SK-N-SH treated with all-trans-retinoic acid at 6 μM for 48 hours (cell line): ENCODE results near the gene ARID2.

Experiments
- ATAC-seq: fragments of 200-7000 bp; cut with Tn5 transposase; 3 replicates; pipeline ENCODE4 v1.9.1; 2020; ENCODE audit warnings: mild to moderate bottlenecking, moderate library complexity
- ARNTL ChIP-seq: fragments of 450-650 bp; formaldehyde crosslinking; IDR thresholded peaks from 2 replicates; pipeline ENCODE4 v1.5.0; 2020; ENCODE audit warnings: low read depth, mild to moderate bottlenecking, moderate library complexity, borderline replicate concordance
- CREB5 ChIP-seq: fragments of 250-450 bp; sonication (Bioruptor Pico); IDR thresholded peaks from 2 replicates; pipeline ENCODE4 v1.5.1; 2020; ENCODE audit warnings: low read depth, mild to moderate bottlenecking, moderate library complexity
- CSDC2 ChIP-seq: fragments of 250-450 bp; sonication (Bioruptor Pico); IDR thresholded peaks from 2 replicates; pipeline ENCODE4 v1.5.0; 2020; ENCODE audit warnings: mild to moderate bottlenecking, moderate library complexity
- ISL1 ChIP-seq: fragments of 250-450 bp; sonication (Bioruptor Pico); IDR thresholded peaks from 2 replicates; pipeline ENCODE4 v2.1.2; 2022; ENCODE audit warnings: mild to moderate bottlenecking, moderate library complexity
- OSR1 ChIP-seq: fragments of 250-450 bp; sonication (Bioruptor Pico); IDR thresholded peaks from 2 replicates; pipeline ENCODE4 v1.8.0; 2022; ENCODE audit warnings: moderate library complexity, mild to moderate bottlenecking, inconsistent platforms
- POU6F1 ChIP-seq: fragments of 250-450 bp; sonication (Bioruptor Pico); IDR thresholded peaks from 2 replicates; pipeline ENCODE4 v1.8.0; 2021; ENCODE audit warnings: low read depth, mild to moderate bottlenecking, moderate library complexity, borderline replicate concordance
- PPARA ChIP-seq: fragments of 250-450 bp; sonication (Bioruptor Pico); IDR thresholded peaks from 2 replicates; pipeline ENCODE4 v1.5.0; 2020; ENCODE audit warnings: mild to moderate bottlenecking, borderline replicate concordance
- RARB ChIP-seq: fragments of 250-450 bp; sonication (Bioruptor Pico); IDR thresholded peaks from 2 replicates; pipeline ENCODE4 v1.8.0; 2021; ENCODE audit warnings: mild to moderate bottlenecking, moderate library complexity
- TCF4 ChIP-seq: fragments of 250-450 bp; sonication (Bioruptor Pico); IDR thresholded peaks from 2 replicates; pipeline ENCODE4 v1.8.0; 2021; ENCODE audit warnings: mild to moderate bottlenecking, moderate library complexity, borderline replicate concordance
- TOX ChIP-seq: fragments of 250-450 bp; sonication (Bioruptor Pico); IDR thresholded peaks from 2 replicates; pipeline ENCODE4 v1.8.0; 2021; ENCODE audit warnings: mild to moderate bottlenecking, moderate library complexity, borderline replicate concordance
- TSHZ2 ChIP-seq: fragments of 250-450 bp; sonication (Bioruptor Pico); IDR thresholded peaks from 2 replicates; pipeline ENCODE4 v1.5.0; 2020; ENCODE audit warnings: mild to moderate bottlenecking, moderate library complexity
- ZC3H10 ChIP-seq: fragments of 250-450 bp; sonication (Bioruptor Pico); IDR thresholded peaks from 2 replicates; pipeline ENCODE4 v1.5.1; 2021; ENCODE audit warnings: mild to moderate bottlenecking, moderate library complexity
- ZFP3 ChIP-seq: fragments of 250-450 bp; sonication (Bioruptor Pico); IDR thresholded peaks from 2 replicates; pipeline ENCODE4 v1.5.0; 2020; ENCODE audit warnings: mild to moderate bottlenecking, moderate library complexity
- ZFP30 ChIP-seq: fragments of 450-650 bp; formaldehyde crosslinking; IDR thresholded peaks from 2 replicates; pipeline ENCODE4 v1.5.0; 2022; ENCODE audit warnings: mild to moderate bottlenecking, moderate library complexity
- ZNF565 ChIP-seq: fragments of 450-650 bp; formaldehyde crosslinking; conservative IDR thresholded peaks from 2 replicates; pipeline ENCODE4 v1.5.0; 2020; ENCODE audit warnings: low read depth, mild to moderate bottlenecking, moderate library complexity
- ZNF70 ChIP-seq: fragments of 450-650 bp; formaldehyde crosslinking; IDR thresholded peaks from 2 replicates; pipeline ENCODE4 v1.5.0; 2020; ENCODE audit warnings: mild to moderate bottlenecking, moderate library complexity
- ZNF8 ChIP-seq: fragments of 450-650 bp; formaldehyde crosslinking; IDR thresholded peaks from 2 replicates; pipeline ENCODE4 v1.5.0; 2020; ENCODE audit warnings: mild to moderate bottlenecking, moderate library complexity
- TF ChIP-seq, protein P1 (sequence below): fragments of 250-450 bp; sonication (Bioruptor Pico); IDR thresholded peaks from 2 replicates; pipeline ENCODE4 v1.5.1; 2021; ENCODE audit warnings: mild to moderate bottlenecking, moderate library complexity

ARID2 gene

GRCh38 chr12:45850302-45850701 lies 120.8 kb downstream of the ARID2 start:
- ATAC-seq, result no peak
- TF ChIP-seq ZC3H10 (CRISPR knock-in tag) (no peak), TSHZ2 (CRISPR knock-in tag) (no peak), CSDC2 (no peak), RARB (CRISPR knock-in tag) (no peak), ZFP30 (CRISPR knock-in tag) (no peak), ZNF565 (CRISPR knock-in tag) (no peak), ZNF70 (no peak), ZFP3 (CRISPR knock-in tag) (no peak), CREB5 (CRISPR knock-in tag) (no peak), ISL1 (CRISPR knock-in tag) (no peak), PPARA (CRISPR knock-in tag) (no peak)
- TF ChIP-seq, protein P1, sequence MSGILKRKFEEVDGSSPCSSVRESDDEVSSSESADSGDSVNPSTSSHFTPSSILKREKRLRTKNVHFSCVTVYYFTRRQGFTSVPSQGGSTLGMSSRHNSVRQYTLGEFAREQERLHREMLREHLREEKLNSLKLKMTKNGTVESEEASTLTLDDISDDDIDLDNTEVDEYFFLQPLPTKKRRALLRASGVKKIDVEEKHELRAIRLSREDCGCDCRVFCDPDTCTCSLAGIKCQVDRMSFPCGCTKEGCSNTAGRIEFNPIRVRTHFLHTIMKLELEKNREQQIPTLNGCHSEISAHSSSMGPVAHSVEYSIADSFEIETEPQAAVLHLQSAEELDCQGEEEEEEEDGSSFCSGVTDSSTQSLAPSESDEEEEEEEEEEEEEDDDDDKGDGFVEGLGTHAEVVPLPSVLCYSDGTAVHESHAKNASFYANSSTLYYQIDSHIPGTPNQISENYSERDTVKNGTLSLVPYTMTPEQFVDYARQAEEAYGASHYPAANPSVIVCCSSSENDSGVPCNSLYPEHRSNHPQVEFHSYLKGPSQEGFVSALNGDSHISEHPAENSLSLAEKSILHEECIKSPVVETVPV (CRISPR knock-in tag), result no peak
- TF ChIP-seq, all 23 proteins: peak for 0

- no peak for TF ChIP-seq ZNF565 (CRISPR knock-in tag)
- no peak for TF ChIP-seq TSHZ2 (CRISPR knock-in tag)
- TF ChIP-seq ARNTL (CRISPR knock-in tag), result no peak
- TF ChIP-seq RARB (CRISPR knock-in tag), result no peak
- no peak for TF ChIP-seq CSDC2
- no peak for TF ChIP-seq OSR1 (CRISPR knock-in tag)
- no peak for TF ChIP-seq TOX (CRISPR knock-in tag)
- no peak for TF ChIP-seq ZNF8 (CRISPR knock-in tag)
- no peak for TF ChIP-seq PPARA (CRISPR knock-in tag)
- TF ChIP-seq TCF4 (CRISPR knock-in tag), result no peak
- TF ChIP-seq ZNF70, result no peak
- no peak for ATAC-seq
Observed at GRCh38 chr12:45852508-45852907, 123.0 kb downstream of the ARID2 start.

DNA sequence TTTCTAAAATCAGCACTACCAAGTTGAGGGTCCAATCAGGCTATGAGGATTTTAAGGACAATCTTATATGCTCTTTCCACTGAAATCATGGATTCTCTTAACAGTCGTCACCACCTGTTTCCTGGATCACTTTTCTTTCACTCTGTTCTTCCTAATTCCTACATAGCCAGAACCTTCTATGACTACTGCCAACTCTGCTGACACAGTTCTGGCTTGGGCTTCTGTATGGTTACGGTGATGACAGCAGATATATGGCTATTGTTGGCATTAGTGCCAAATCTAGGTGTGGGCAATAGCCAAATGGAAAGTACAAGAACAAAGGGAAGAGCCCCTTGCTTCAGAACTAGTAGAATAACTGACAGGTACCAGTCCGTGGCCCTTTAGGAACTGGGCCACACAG lies 124.0 kb downstream of the ARID2 start:
- ATAC-seq, result no peak

More for the DNA sequence above, 124.0 kb downstream of the ARID2 start:
- no peak for TF ChIP-seq CREB5 (CRISPR knock-in tag)
- TF ChIP-seq TCF4 (CRISPR knock-in tag), result no peak
- no peak for TF ChIP-seq POU6F1 (CRISPR knock-in tag)
